Hindlimb muscle (tissue), 1 donor: ENCODE results near the gene STARD3. TPM values are rescaled to one million over a fixed set of nuclear protein-coding genes. Genes with fewer than 3 reads are reported as not detected.
"Not testable (repeated sequence)": the region's sequence is repeated elsewhere in the genome, so short reads cannot be mapped to it uniquely, and the experiment has no call there.

Experiments used
- DNase-seq: peaks from one replicate; pipeline ENCODE4 v3.0.0-alpha.2; 2013
- polyA plus RNA-seq: library from polyadenylated mRNA; unstranded; fragments of 120-200 nt; gene quantifications from one replicate; pipeline ENCODE4 v1.2.1, GENCODE V29; 2013; ENCODE audit not compliant: insufficient read length

Gene STARD3
- polyA plus RNA-seq, 1 donor, result 36.2 TPM

DNA sequence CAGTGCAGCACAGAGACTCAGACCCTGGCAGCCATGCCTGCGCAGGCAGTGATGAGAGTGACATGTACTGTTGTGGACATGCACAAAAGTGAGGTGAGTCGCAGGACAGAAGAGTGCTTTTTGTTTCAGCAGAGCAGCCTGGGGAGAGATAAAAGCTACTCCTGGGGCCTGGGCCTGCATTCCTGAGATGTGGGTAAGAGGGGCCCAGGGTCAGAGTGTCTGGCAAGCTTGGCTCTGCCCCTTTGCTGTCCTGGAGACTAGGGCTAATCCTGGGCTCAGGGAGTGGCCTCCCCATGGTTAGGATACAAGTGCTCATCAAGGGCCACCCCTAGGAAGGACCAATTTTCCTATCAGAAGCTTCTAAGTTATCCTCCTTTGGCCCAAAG, 58.1 kb downstream of the STARD3 start:
- DNase-seq, result no peak

DNA sequence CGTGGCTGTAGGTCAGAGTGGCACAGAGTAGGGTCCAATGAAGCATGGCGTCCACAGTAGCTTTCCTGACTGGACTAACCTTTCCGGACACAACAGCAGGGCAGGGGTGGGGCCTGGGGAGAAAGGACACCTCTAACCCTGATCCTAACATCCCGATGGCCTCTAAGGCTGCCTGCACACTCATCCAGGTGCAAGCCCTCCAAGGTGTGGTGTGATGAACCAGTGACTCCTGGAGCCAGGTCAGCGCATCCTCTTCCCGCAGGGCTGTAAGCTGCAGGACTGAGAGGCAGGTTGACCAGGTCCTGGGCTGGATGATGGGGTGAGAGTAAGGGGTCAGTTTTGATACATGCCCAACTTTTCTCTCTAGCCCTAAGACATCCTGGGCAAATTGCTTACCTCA, 59.8 kb downstream of the STARD3 start:
- no peak for DNase-seq

DNA sequence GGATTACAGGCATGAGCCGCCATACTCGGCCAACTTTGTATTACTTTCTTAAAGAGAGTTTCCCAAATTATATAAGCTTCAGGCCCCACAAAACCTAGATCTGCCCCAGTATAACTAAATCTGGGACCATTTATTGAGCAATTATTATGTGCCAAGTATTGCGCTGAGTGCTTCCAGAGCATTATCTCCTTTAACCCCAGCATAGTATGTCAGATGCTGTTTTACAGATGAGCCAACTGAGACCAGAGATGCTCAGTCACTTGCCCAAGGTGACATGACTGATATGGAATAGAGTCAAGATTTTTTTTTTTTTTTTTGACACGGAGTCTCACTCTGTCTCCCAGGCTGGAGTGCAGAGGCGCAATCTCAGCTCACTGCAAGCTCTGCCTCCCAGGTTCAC, 61.0 kb downstream of the STARD3 start:
- no peak for DNase-seq

DNA sequence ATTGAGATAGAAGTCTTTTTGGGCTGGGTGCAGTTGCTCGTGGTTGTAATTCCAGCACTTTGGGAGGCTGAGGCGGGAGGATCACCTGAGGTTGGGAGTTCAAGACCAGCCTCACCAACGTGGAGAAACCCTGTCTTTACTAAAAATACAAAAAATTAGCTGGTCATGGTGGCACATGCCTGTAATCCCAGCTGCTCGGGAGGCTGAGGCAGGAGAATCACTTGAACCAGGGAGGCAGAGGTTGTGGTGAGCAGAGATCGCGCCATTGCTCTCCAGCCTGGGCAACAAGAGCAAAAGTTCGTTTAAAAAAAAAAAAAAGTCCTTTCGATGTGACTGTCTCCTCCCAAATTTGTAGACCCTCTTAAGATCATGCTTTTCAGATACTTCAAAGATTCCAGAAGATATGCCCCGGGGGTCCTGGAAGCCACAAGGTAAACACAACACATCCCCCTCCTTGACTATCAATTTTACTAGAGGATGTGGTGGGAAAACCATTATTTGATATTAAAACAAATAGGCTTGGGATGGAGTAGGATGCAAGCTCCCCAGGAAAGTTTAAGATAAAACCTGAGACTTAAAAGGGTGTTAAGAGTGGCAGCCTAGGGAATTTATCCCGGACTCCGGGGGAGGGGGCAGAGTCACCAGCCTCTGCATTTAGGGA, 62.3 kb downstream of the STARD3 start:
- not testable (repeated sequence) for DNase-seq

DNA sequence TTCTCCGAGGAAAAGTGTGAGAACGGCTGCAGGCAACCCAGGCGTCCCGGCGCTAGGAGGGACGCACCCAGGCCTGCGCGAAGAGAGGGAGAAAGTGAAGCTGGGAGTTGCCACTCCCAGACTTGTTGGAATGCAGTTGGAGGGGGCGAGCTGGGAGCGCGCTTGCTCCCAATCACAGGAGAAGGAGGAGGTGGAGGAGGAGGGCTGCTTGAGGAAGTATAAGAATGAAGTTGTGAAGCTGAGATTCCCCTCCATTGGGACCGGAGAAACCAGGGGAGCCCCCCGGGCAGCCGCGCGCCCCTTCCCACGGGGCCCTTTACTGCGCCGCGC, 62.8 kb downstream of the STARD3 start, which contains the start of gene ERBB2:
TSS of gene ERBB2 (plus strand) at position 247 of the 330 bp plus-strand sequence. CDS start 175 bp downstream, outside the sequence.
- DNase-seq, result peak; percentile 78

DNA sequence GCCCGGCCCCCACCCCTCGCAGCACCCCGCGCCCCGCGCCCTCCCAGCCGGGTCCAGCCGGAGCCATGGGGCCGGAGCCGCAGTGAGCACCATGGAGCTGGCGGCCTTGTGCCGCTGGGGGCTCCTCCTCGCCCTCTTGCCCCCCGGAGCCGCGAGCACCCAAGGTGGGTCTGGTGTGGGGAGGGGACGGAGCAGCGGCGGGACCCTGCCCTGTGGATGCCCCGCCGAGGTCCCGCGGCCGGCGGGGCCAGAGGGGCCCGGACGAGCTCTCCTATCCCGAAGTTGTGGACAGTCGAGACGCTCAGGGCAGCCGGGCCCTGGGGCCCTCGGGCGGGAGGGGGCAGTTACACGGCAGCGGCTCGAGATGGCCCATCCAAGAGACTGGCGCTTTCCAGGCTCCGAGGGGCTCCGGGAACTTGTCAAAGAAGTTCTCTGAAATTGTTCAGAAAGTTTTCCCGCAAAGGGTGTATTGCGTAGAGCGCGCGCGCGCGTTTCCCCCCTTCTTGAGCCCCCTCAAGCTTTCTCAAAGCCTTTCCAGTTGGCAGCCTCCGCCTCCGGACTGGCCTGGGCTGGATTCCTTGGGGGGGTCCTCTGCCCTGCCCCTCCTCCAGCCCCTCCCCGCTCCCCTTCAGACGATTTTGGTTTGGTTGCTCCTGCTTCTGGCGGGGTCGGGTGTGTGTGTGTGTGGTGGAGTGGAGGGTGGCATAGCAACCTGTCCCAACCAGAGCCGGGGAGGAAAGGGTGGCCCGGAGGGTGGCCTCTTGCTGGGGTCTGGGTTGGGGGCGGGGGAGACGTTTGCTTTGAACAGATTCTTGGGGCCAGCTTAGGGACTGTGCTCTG, 63.4 kb downstream of the STARD3 start:
- peak; percentile 71 for DNase-seq

DNA sequence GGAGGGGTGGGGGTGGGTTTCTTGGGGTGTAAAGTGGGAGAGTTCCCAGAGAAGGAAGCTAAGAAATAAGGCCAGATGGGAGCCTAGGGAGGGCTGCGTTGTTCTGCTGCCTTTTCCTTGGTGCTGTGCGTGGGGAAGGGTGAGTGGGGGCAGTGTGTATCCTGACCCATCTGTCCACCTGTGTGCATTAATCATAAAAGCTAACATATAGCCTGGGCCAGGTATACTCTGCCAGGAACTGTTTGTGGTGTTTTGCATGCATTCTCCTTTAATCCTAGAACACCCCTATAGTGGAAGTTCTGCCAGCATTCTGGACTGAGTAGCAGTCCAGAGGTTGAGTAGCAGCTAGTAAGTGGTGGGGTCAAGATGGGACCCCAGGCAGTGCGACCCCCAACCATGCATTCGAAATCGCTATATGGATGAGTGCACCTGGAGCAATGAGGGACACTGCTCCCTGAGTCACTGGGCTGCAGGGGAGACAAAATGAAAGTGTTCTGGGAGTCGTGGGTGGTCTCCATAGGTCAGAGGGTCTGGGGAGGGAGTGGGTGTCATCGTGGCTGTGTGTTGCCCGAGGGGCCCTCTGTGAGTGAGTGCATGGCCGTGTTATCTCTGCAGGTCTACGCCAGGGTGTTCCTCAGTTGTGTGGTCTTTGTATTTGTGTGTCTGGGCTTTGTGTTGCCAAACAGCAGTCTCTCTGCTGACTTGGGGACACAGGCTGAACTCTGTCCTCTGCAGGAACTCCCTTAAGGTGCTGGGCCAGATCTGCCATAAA, 64.3 kb downstream of the STARD3 start:
- no peak for DNase-seq

DNA sequence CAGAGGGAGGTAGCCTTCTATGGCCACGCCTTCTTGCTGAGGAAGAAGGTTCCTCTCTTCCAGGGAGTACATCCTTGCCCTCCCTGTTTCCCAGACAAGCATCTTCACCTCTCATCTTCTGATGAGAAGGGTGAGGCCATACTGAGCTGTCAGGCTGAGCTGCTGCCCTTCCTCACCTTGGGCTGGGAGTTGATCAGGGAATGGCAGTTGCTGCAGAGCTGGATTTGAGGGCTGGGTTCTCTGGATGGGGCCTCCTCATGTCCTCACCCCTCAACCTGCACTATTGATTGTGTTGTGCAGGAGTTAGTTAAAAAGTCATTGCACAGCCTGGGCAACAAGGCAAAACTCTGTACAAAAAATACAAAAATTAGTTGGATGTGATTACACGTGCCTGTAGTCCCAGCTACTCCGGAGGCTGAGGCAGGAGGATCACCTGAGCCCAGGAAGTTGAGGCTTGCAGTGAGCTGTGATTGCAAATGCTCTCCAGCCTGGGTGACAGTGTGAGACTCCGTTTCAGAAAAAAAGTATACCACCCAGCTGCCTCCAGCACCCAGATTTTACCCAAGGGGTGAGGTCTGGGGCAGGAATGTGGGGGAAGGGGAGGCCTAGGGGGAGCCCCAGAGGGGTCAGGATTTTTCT, 65.0 kb downstream of the STARD3 start:
- no peak for DNase-seq

DNA sequence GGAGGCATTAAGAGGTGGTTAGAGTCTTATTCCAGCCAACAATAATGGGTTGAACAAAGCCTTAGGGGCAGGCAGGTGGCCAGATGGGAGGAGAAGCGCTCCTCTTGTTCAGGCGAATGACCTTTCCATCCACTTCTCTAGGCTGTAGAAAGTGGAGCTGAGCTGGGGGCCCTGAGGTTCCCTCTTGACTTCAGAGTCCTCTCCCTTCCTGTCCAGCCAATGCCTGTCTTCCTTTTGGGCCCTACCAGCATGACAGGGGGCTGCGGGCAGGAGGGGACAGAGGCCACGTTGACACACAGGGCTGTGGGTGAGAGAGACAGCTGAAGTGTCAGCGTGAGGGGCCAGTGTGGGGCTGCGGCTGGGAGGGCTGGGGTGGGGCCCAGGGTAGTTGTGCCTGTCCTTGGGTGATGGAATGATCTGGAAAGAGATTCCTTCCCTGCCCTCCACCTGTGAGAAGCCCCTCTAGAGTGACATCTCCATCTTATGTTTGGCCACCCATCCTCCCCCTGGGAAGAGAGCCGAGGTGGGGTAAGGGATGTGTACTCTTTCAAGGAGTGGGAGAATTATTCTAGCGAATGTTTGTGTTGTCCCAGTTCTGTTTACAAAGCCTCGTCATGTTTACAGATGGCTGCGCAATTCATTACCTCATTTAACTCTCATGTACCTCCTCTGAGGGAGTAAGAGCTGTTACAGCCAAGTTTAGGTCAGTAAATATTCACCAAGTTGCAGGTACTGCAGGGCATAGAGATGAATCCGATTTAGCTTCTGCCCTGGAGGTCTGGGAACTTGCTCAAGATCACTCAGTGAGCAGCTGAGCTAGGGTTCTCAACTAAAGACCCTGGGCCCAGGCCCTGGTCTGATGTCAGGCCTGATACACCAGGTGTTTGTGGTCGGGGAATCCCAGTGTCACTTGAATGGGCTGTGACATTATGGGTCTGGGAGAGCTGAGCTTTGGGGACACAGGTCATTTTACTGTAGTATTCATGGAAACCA, 66.3 kb downstream of the STARD3 start:
- no peak for DNase-seq

DNA sequence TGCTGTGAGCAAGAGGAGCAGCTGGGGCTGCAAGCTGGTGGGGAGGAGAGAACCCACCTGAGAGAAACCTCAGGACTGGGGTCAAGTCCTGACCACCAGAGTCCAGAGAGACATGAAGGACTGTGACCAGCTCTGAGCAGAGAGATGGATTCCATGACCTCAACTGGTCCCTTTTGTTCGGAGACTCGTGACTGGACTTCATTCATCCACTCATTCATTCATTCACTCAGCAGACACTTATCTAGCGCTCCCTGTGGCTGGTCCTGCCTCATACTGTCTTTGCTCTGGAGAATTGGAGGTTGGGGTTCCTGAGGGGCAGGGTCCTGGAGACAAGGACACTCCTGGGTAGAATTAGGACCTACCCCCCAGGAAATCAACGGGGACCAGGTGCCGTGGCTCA, 67.0 kb downstream of the STARD3 start:
- DNase-seq, result no peak

DNA sequence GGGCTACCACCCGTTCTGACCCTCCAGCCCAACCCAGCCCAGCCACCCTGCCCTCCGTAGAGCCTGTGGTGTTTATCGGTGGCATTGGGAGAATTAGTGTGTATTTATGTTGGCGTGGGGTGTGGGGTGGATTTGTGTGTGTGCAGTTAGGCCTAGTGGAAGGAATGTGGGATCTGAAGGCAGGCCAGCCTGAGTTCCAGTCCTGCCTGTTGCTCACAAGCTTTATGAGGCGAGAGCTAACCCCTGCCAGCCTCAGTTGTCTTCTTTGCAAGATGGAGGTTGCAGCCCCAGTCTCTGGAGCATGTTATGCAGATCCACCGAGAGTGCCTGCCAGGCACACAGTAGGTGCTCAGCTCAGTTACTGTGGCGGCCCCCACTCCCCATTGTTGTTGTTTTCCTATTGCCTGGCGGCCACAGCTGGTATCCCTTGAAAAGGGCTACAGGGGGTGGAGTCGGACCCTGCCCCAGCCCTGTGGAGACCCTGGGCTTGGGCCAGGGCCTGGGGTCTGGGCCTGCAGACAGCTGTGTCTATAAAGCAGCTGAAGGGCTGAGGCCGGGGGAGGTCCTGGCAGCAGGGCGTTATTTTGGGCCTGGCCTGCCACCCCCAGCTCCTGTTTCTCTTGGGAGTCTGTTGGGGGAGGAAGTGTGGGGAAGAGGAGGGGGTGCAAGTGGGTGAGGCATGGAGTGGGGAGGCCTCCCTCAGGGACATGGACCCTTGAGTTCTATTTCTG, 68.0 kb downstream of the STARD3 start:
- DNase-seq, result no peak

DNA sequence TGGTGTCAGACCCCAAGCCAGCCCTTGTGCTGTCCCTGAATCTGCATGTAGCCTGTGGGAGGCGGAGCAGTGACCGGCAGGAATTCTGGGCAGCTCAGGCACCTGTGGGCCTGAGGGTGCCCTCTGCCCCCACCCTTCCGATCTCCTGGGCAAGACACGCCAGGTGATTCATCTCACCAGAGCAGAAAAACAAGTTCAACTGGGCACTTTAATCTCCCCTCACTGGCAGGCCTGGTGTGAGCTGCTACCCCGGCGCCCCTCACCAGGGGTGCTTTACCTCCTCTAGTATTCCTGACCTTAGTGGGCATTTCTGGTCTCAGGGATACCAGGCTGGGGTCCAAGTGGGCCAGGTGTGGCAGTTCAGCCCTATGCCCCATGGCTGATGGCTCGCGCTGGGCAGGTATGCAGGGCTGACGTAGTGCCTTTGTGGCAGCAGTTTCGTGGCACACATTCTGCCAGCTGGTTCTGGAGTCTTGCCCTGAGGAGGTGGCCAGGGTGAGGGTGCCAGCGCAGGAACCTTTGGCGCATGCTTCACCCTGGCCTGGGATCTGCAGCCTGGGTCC, 68.9 kb downstream of the STARD3 start:
- DNase-seq, result no peak

DNA sequence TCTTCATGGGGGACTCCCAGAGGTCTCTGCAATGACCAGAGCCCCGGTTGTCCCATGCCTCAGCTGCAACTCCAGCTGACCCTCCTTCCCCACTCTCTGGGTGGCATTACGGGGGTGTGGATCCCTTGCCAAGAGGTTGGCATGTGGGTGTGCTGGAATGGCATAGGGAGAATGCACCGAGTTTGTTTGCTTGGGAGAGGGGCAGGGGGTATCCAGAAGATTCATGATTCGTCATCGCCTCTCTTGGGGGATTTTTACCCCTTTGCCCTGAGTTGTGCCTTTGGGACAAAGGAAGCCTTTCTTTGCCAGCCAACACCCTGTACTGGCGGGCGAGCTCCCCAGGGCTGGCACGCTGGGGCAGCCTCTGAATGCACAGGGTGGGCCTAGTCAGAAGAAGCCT, 69.4 kb downstream of the STARD3 start:
- DNase-seq, result no peak

DNA sequence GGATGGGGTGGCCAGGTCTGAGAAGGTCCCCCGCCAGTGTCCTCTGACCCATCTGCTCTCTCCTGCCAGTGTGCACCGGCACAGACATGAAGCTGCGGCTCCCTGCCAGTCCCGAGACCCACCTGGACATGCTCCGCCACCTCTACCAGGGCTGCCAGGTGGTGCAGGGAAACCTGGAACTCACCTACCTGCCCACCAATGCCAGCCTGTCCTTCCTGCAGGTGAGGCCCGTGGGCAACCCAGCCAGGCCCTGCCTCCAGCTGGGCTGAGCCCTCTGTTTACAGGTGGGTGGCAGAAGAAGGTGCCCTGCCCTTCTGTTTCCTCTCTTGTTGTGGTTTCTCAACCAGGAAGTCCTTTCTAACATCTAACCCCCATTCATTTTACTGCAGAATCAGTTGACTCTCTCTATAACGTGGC, 70.0 kb downstream of the STARD3 start:
- no peak for DNase-seq

DNA sequence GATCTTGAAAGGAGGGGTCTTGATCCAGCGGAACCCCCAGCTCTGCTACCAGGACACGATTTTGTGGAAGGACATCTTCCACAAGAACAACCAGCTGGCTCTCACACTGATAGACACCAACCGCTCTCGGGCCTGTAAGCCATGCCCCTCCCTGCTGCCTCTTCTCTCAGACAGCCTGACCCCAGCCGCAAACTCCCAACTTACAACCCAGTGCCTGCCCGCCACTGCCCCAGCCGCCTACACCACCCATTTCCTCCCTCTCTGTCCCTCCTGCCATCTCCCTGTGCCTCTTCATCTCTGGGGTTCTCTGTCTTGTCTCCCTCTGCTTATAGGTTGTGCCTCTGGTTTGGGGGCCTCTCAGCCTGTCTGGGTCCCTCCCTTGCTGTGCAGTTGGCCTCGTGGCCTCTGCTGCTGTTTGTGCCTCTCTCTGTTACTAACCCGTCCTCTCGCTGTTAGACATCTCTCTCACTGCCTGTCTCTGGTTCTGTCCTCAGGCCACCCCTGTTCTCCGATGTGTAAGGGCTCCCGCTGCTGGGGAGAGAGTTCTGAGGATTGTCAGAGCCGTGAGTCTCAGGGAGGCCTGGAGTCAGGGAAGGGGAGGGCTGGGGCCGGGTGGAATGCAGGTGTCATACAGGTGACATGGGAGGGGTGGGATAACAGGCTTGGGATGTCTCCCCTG, 72.5 kb downstream of the STARD3 start:
- no peak for DNase-seq

DNA sequence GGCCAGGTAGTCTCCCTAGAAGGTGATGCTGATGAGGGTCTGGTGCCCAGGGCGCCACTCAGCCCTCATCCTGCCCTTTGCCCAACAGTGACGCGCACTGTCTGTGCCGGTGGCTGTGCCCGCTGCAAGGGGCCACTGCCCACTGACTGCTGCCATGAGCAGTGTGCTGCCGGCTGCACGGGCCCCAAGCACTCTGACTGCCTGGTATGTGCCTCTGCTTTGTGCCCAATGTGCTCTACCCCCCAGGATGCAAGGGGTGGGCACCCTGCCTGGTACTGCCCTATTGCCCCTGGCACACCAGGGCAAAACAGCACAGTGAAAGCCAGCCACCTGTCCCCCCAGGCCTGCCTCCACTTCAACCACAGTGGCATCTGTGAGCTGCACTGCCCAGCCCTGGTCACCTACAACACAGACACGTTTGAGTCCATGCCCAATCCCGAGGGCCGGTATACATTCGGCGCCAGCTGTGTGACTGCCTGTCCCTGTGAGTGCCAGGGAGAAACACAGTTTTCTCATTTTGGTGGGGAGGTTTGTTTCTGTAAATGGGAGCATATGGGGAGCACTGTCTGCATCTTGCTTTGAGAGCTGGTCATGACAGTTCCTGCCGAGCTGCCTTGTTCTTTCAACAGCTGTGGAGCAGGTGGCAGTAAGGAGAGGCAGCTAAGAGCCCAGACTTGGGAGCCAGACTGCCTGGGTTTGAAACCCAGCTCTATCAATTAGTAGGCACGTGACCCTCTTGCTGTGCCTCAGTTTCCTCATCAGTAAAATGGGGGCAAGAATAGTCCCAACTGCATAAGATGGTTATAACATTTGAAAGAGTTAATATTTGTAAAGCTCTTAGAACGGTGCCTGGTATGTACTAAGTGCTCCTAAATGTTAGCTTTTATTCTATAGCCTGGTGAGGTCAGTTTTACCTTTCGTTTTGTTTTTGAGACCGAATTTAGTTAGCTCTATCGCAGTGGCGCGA, 73.3 kb downstream of the STARD3 start:
- no peak for DNase-seq

DNA sequence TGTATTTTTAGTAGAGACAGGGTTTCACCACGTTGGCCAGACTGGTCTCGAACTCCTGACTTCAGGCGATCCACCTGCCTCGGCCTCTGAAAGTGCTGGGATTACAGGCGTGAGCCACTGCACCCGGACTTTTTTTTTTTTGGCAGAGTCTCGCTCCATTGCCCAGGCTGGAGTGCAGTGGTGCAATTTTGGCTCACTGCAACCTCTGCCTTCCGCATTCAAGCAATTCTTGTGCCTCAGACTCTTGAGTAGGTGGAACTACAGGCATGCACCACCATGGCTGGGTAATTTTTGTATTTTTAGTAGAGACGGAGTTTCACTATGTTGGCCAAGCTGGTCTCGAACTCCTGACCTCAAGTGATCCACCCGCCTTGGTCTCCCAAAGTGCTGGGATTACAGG, 74.1 kb downstream of the STARD3 start:
- not testable (repeated sequence) for DNase-seq

DNA sequence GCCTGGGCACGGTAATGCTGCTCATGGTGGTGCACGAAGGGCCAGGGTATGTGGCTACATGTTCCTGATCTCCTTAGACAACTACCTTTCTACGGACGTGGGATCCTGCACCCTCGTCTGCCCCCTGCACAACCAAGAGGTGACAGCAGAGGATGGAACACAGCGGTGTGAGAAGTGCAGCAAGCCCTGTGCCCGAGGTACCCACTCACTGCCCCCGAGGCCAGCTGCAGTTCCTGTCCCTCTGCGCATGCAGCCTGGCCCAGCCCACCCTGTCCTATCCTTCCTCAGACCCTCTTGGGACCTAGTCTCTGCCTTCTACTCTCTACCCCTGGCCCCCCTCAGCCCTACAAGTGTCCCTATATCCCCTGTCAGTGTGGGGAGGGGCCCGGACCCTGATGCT, 74.9 kb downstream of the STARD3 start:
- no peak for DNase-seq
